Trophoblast cell (in vitro differentiated cells and primary cell): ENCODE results near the gene NT5DC3.

Experiments used
- DNase-seq, 2 donors: peaks; one replicate each; pipeline ENCODE4 v3.0.0-alpha.2; 2016
- H2AFZ ChIP-seq: 2 replicates; pipeline ENCODE4 v1.6.1; 2013; ENCODE audit warnings: low read length, moderate library complexity, mild to moderate bottlenecking; ENCODE audit not compliant: insufficient read depth, poor library complexity
- H2AK5ac ChIP-seq: 2 replicates; pipeline ENCODE4 v1.6.1; 2013; ENCODE audit warnings: mild to moderate bottlenecking, low read length
- H2BK120ac ChIP-seq: 2 replicates; pipeline ENCODE4 v1.6.1; 2013; ENCODE audit warnings: low read length, mild to moderate bottlenecking, moderate library complexity; ENCODE audit not compliant: insufficient read depth, poor library complexity
- H2BK12ac ChIP-seq: 2 replicates; pipeline ENCODE4 v1.6.1; 2013; ENCODE audit warnings: mild to moderate bottlenecking, low read length, moderate library complexity
- H2BK5ac ChIP-seq: 2 replicates; pipeline ENCODE4 v1.6.1; 2013; ENCODE audit warnings: low read length, low read depth, moderate library complexity, mild to moderate bottlenecking; ENCODE audit not compliant: poor library complexity
- H3K14ac ChIP-seq: 2 replicates; pipeline ENCODE4 v1.6.1; 2013; ENCODE audit warnings: mild to moderate bottlenecking, low read length
- H3K18ac ChIP-seq: 2 replicates; pipeline ENCODE4 v1.6.1; 2013; ENCODE audit warnings: mild to moderate bottlenecking, low read length
- H3K23ac ChIP-seq: 2 replicates; pipeline ENCODE4 v1.6.1; 2013; ENCODE audit warnings: low read length
- H3K27ac ChIP-seq: 2 replicates; pipeline ENCODE4 v1.5.1; 2013; ENCODE audit warnings: low read depth, mild to moderate bottlenecking, inconsistent platforms, low read length, moderate library complexity
- H3K27me3 ChIP-seq: 2 replicates; pipeline ENCODE4 v1.6.1; 2013; ENCODE audit warnings: inconsistent platforms, mild to moderate bottlenecking, low read length, moderate library complexity; ENCODE audit not compliant: insufficient read depth
- H3K36me3 ChIP-seq, 2 experiments: 1 replicate in 1 of 2; 2 replicates in 1 of 2; pipeline ENCODE4 v1.6.1; 2013; ENCODE audit warnings: low read length in 2 of 2, mild to moderate bottlenecking in 2 of 2, moderate library complexity in 1 of 2; ENCODE audit not compliant: insufficient read depth in 2 of 2, control insufficient read depth in 1 of 2
- H3K4ac ChIP-seq: 2 replicates; pipeline ENCODE4 v1.6.1; 2013; ENCODE audit warnings: low read depth, mild to moderate bottlenecking, low read length, moderate library complexity
- H3K4me1 ChIP-seq, 2 experiments: 1 replicate in 1 of 2; 2 replicates in 1 of 2; pipeline ENCODE4 v1.6.1; 2013; ENCODE audit warnings: low read length in 2 of 2, mild to moderate bottlenecking in 2 of 2, moderate library complexity in 1 of 2; ENCODE audit not compliant: insufficient read depth in 2 of 2, control insufficient read depth in 1 of 2
- H3K4me2 ChIP-seq: 2 replicates; pipeline ENCODE4 v1.6.1; 2013; ENCODE audit warnings: inconsistent platforms, mild to moderate bottlenecking, low read length, moderate library complexity
- H3K4me3 ChIP-seq: 2 replicates; pipeline ENCODE4 v1.5.1; 2013; ENCODE audit warnings: mild to moderate bottlenecking, low read depth, low read length, inconsistent platforms
- H3K79me1 ChIP-seq: one replicate; pipeline ENCODE4 v1.6.1; 2013; ENCODE audit warnings: low read length
- H3K79me2 ChIP-seq: 2 replicates; pipeline ENCODE4 v1.6.1; 2013; ENCODE audit warnings: low read length, mild to moderate bottlenecking; ENCODE audit not compliant: control insufficient read depth, insufficient read depth, poor library complexity
- H3K9ac ChIP-seq: 2 replicates; pipeline ENCODE4 v1.6.1; 2013; ENCODE audit warnings: mild to moderate bottlenecking, low read length
- H3K9me3 ChIP-seq: 2 replicates; pipeline ENCODE4 v1.6.1; 2013; ENCODE audit warnings: low read depth, mild to moderate bottlenecking, control low read depth, inconsistent platforms, low read length; ENCODE audit not compliant: insufficient read depth
- H4K12ac ChIP-seq: 2 replicates; pipeline ENCODE4 v1.6.1; 2013; ENCODE audit warnings: low read depth, mild to moderate bottlenecking, low read length, moderate library complexity
- H4K8ac ChIP-seq: 2 replicates; pipeline ENCODE4 v1.6.1; 2013; ENCODE audit warnings: low read depth, mild to moderate bottlenecking, low read length, moderate library complexity
- H4K91ac ChIP-seq: one replicate; pipeline ENCODE4 v1.6.1; 2013; ENCODE audit warnings: low read depth, mild to moderate bottlenecking, low read length, moderate library complexity
- WGBS: extraction: QIAGEN DNeasy Blood & Tissue Kit; methylation state at CpG from one replicate; pipeline ENCODE4 v1.1.7; 2013; ENCODE audit warnings: missing lambda C conversion rate; ENCODE audit not compliant: insufficient read length, insufficient coverage; ENCODE audit errors: extremely low coverage; 5-methylcytosine and 5-hydroxymethylcytosine counted together

The NT5DC3 gene

DNA sequence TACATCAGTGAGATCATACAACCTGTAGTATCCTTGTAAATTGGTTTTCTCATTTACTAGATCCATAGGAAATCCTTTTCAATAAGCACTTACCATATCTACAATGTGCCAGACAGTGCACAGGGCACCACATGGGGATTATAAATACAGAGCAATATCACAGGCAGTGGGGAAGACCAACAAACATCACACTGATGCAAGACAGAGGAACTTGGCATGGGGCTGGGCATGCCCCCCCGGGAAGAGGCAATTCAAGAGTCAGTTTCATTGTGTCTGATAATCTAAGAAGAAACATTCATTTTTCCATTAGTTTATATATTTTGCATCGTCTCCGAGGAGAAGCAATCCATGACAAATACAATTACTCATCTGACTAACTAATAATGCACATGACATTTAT is 16.2 kb downstream of the NT5DC3 start:
- Histone ChIP-seq H3K4me2 (no peak overlapping the region), H3K4me3 (no peak overlapping the region), H3K27me3 (no peaks in the 10 kb centered on the region), H3K9ac (no peak overlapping the region), H4K91ac (no peak overlapping the region), H3K23ac (no peak overlapping the region), H2AK5ac (no peak overlapping the region), H2BK5ac (no peak overlapping the region), H3K4ac (no peak overlapping the region), H4K12ac (no peak overlapping the region), H3K79me1 (no peaks in the 10 kb centered on the region), H2BK120ac (no peak overlapping the region), H3K18ac (no peak overlapping the region), H2AFZ (no peak overlapping the region), H3K9me3 (peaks cover 3% of the 10 kb centered on the region), H3K14ac (no peak overlapping the region), H4K8ac (no peak overlapping the region), H3K27ac (no peak overlapping the region), H3K79me2 (no peaks in the 10 kb centered on the region), H3K36me3 (no peaks in the 10 kb centered on the region), H2BK12ac (no peak overlapping the region), H3K4me1 (no peaks in the 10 kb centered on the region)
- WGBS = no CpG with 5 or more reads among the region's 3 CpGs
- no peak for DNase-seq

DNA sequence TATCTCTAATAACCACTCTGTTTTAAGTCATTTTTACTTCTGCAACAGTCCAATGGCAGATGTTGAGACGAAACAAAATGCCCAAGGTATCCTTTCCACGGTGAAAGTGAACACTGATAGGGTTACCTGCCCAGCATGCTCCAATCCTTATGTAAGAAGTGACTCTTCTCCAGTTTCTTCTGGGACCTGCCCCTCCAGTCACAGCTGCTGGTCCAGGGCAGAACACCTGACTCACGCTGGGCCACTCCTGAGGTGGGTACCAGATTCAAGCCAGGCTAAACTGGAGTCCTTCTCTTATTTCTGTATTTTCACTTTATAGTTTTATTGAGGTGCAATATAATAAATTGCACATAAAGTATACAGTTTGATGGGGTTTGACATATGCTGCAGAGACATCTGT is 16.7 kb downstream of the NT5DC3 start:
- WGBS = no CpG with 5 or more reads among the region's 3 CpGs
- Histone ChIP-seq H3K27me3 (no peaks in the 10 kb centered on the region), H3K4me1 (no peaks in the 10 kb centered on the region), H3K9ac (no peak overlapping the region), H3K18ac (no peak overlapping the region), H2BK120ac (no peak overlapping the region), H3K4me3 (no peak overlapping the region), H4K91ac (no peak overlapping the region), H3K36me3 (no peaks in the 10 kb centered on the region), H3K23ac (no peak overlapping the region), H3K79me1 (no peaks in the 10 kb centered on the region), H2BK5ac (no peak overlapping the region), H3K4ac (no peak overlapping the region), H2BK12ac (no peak overlapping the region), H3K79me2 (no peaks in the 10 kb centered on the region), H4K8ac (no peak overlapping the region), H2AFZ (no peak overlapping the region), H3K14ac (no peak overlapping the region), H3K27ac (no peak overlapping the region), H3K9me3 (peaks cover 3% of the 10 kb centered on the region), H3K4me2 (no peak overlapping the region), H2AK5ac (no peak overlapping the region), H4K12ac (no peak overlapping the region)
- no peak for DNase-seq

DNA sequence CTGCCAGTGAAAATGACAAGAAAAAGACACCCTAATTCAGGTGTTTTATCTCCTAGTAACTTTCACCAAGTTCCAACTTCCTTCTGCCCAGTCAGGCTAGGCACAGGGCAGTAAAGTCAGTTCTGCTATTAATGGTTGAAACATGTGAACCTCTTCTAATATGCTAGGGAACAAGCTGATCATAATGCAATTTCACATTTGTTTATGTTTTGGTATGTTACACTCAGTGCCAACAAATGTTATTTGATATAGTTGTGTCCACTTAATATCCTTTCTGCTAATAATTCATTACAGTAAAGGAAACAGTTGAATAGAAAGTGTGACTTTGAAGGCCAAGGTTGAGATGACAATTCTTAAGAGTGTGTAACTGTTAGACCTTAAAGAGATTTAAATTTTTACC is 17.2 kb downstream of the NT5DC3 start:
- DNase-seq = no peak
- no peaks in the 10 kb centered on the region for H3K79me1 ChIP-seq
- no peak overlapping the region for H3K9ac ChIP-seq
- H3K27ac ChIP-seq = no peak overlapping the region
- H3K79me2 ChIP-seq = no peaks in the 10 kb centered on the region
- H3K4me3 ChIP-seq = no peak overlapping the region
- no peak overlapping the region for H4K8ac ChIP-seq
- no peak overlapping the region for H3K4ac ChIP-seq
- H3K9me3 ChIP-seq = peaks cover 3% of the 10 kb centered on the region
- H3K18ac ChIP-seq = no peak overlapping the region
- no peak overlapping the region for H2BK12ac ChIP-seq
- H4K12ac ChIP-seq = no peak overlapping the region
- H3K23ac ChIP-seq = no peak overlapping the region
- H2BK5ac ChIP-seq = no peak overlapping the region
- no peak overlapping the region for H2AK5ac ChIP-seq
- no peaks in the 10 kb centered on the region for H3K27me3 ChIP-seq
- no peak overlapping the region for H4K91ac ChIP-seq
- no peak overlapping the region for H2BK120ac ChIP-seq
- H3K4me1 ChIP-seq = no peaks in the 10 kb centered on the region
- no peaks in the 10 kb centered on the region for H3K36me3 ChIP-seq
- H3K4me2 ChIP-seq = no peak overlapping the region
- H3K14ac ChIP-seq = no peak overlapping the region
- H2AFZ ChIP-seq = no peak overlapping the region

DNA sequence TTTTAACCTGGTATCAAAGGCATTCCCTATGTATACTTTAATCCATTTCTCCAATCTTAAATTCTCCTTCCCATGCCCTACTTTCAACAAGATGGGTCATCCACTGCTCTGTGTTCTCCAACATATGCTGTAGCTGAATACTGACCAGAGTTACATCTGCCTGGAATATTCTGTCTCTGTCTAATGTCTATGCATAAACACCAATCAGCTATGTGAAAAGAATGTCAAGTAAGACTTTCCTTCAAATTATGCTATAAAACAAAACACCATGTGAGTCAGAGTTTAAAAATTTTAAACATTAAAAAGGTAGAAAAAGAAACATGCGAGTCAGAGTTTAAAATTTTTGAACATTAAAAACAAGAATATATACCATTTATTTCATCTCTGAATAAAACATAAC is 19.3 kb downstream of the NT5DC3 start:
- Histone ChIP-seq H4K91ac (no peak overlapping the region), H3K27ac (no peak overlapping the region), H4K12ac (no peak overlapping the region), H3K27me3 (no peaks in the 10 kb centered on the region), H3K14ac (no peak overlapping the region), H2BK120ac (no peak overlapping the region), H3K36me3 (no peaks in the 10 kb centered on the region), H3K9me3 (peaks cover 3% of the 10 kb centered on the region), H2AK5ac (no peak overlapping the region), H3K4ac (no peak overlapping the region), H3K4me3 (no peak overlapping the region), H3K9ac (no peak overlapping the region), H2BK12ac (no peak overlapping the region), H3K79me2 (no peaks in the 10 kb centered on the region), H4K8ac (no peak overlapping the region), H3K18ac (no peak overlapping the region), H3K79me1 (no peaks in the 10 kb centered on the region), H2BK5ac (no peak overlapping the region), H3K23ac (no peak overlapping the region), H3K4me1 (no peaks in the 10 kb centered on the region), H2AFZ (no peak overlapping the region), H3K4me2 (no peak overlapping the region)
- DNase-seq = no peak
- WGBS = no CpG with 5 or more reads among the region's 1 CpG
